Tibial artery (tissue), 4 donors: ENCODE data around the gene COP1.

ENCODE experiments used
- DNase-seq, 2 donors: peaks; one replicate each; pipeline ENCODE4 v3.0.0-alpha.2; 2019
- H3K27ac ChIP-seq, 2 donors: fragments of 200-600 bp; sonication (generic) in 1 of 2; 1 replicate in 1 of 2; 2 replicates in 1 of 2; pipeline ENCODE4 v1.5.1; 2018 to 2019; ENCODE audit warnings: mild to moderate bottlenecking in 1 of 2
- H3K27me3 ChIP-seq, 2 donors: fragments of 200-600 bp; sonication (generic) in 1 of 2; one replicate each; pipeline versions ENCODE4 v1.5.1 to v1.6.0; 2016 to 2019
- H3K36me3 ChIP-seq, 3 donors: fragments of 200-600 bp; sonication (generic) in 2 of 3; one replicate each; pipeline ENCODE4 v1.5.1; 2016 to 2019; ENCODE audit warnings: mild to moderate bottlenecking in 2 of 3
- H3K4me1 ChIP-seq, 4 donors: fragments of 200-600 bp; sonication (generic) in 2 of 4; 1 replicate in 3 of 4; 2 replicates in 1 of 4; pipeline ENCODE4 v1.5.1; 2016 to 2019
- H3K4me3 ChIP-seq, 2 donors: fragments of 200-600 bp; sonication (generic) in 1 of 2; 1 replicate in 1 of 2; 2 replicates in 1 of 2; pipeline ENCODE4 v1.5.1; 2018 to 2019; ENCODE audit warnings: mild to moderate bottlenecking in 2 of 2
- H3K9me3 ChIP-seq, 3 donors: fragments of 200-600 bp; sonication (generic) in 1 of 3; one replicate each; pipeline ENCODE4 v1.5.1; 2016 to 2019
- intact Hi-C: fragments of 100-400 bp; cut with DNase I; formaldehyde crosslinking; loops from one replicate; pipeline ENCODE4 v1.15.0; 2023; ENCODE audit warnings: low total_unique reads
- TF ChIP-seq, protein P1 (sequence below), 2 experiments: fragments of 200-600 bp in 1 of 2; fragments of 450-650 bp in 1 of 2; IDR thresholded peaks; one replicate each; pipeline ENCODE4 v1.5.1; 2017 to 2019; ENCODE audit warnings: antibody characterized with exemption in 2 of 2, mild to moderate bottlenecking in 1 of 2, moderate library complexity in 1 of 2

COP1 gene

DNA sequence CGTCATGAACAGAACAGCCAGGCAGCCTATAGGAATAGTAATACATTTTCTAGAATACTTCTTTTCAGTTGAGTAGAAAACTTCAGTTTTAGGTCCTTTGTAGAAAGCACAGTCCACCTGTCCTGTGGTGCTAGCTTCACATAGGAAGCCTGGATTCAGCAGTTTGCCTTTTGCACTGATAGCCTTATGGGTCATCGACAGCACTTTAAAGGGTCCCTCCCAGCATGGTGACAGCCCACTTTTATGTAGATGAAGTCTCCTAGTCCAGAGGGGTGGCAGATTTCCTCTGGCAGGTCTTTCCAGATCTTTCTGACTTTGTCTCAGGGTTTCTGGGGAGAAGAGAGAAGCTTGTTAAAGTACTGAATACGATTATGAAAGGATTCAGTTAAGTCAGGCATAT, 302.3 kb downstream of the COP1 start:
- peaks cover 0 to under 1% (median 0%) of the 10 kb centered on the region in 3 donors for H3K9me3 ChIP-seq
- intact Hi-C loops: no loop called here
- H3K27me3 ChIP-seq: no peaks in the 10 kb centered on the region
- H3K36me3 ChIP-seq: no peaks in the 10 kb centered on the region
- H3K4me3 ChIP-seq: no peak overlapping the region
- no peak overlapping the region for H3K27ac ChIP-seq
- no peaks in the 10 kb centered on the region for H3K4me1 ChIP-seq
- TF ChIP-seq, protein P1, sequence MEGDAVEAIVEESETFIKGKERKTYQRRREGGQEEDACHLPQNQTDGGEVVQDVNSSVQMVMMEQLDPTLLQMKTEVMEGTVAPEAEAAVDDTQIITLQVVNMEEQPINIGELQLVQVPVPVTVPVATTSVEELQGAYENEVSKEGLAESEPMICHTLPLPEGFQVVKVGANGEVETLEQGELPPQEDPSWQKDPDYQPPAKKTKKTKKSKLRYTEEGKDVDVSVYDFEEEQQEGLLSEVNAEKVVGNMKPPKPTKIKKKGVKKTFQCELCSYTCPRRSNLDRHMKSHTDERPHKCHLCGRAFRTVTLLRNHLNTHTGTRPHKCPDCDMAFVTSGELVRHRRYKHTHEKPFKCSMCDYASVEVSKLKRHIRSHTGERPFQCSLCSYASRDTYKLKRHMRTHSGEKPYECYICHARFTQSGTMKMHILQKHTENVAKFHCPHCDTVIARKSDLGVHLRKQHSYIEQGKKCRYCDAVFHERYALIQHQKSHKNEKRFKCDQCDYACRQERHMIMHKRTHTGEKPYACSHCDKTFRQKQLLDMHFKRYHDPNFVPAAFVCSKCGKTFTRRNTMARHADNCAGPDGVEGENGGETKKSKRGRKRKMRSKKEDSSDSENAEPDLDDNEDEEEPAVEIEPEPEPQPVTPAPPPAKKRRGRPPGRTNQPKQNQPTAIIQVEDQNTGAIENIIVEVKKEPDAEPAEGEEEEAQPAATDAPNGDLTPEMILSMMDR (IDR thresholded peaks at IDR 0.05): no peak
- DNase-seq: no peak

DNA sequence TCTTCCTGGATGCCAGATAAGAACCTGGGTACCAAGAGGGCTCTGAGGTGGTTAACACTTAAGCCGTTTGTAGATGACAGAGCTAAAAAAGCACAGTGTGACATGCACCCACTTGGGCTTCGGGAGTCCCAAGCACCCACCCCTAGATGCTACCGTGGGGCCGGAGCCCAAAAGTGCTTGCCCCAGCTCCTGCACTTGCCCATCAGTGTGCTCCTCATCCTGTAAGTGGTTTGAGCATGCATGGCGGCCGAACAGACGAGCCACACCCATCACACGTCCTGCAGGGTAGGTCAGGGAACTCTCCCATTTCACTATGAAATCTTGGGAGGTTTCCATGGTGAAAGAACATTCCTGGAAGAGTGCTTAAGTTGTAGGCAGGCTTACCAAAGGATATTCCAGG, 304.8 kb downstream of the COP1 start:
- no peak overlapping the region for H3K4me3 ChIP-seq
- TF ChIP-seq, protein P1 (IDR thresholded peaks at IDR 0.05): no peak
- no peaks in the 10 kb centered on the region for H3K9me3 ChIP-seq
- H3K27ac ChIP-seq: no peak overlapping the region
- no peaks in the 10 kb centered on the region for H3K36me3 ChIP-seq
- no peaks in the 10 kb centered on the region for H3K4me1 ChIP-seq
- intact Hi-C loops: no loop called here
- no peaks in the 10 kb centered on the region for H3K27me3 ChIP-seq
- DNase-seq: no peak

DNA sequence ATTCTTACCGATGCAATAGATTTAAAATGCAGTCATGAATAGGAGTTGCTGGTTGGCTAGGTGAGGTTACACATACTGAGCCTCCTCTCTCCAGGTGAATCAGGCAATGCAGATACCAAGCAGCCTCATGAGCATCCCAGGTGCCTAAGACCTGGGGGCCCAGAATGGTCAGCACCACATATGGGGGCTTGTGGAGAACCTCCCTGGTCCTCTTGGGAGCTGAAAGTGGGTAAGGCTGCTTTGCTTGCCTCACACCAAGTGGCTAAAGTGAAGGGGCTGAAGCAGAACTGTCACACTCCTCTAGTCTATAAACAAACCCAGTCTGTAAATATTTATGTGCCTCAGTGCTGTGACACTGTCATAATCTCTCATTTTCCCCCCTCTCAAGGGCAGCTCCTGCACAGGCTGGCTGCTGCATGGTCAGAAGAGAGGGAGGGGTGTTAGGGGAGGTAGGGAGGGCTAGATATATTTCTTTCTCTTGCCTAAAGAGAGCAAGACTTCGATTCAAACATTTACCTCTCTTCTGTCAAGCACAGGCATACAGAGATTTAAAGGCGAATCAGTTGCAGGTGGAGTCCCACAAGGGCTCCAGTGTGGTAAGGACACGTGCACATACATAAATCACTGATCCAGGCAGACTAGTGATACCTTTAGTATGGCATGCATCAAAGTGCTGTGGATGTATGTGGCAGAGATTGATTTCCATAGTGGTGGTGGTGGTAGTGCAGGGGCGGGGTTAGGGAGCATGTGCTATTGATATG, 305.8 kb downstream of the COP1 start:
- Histone ChIP-seq H3K4me1 (no peaks in the 10 kb centered on the region), H3K36me3 (no peaks in the 10 kb centered on the region), H3K27ac (no peak overlapping the region), H3K9me3 (no peaks in the 10 kb centered on the region), H3K27me3 (no peaks in the 10 kb centered on the region), H3K4me3 (no peak overlapping the region)
- TF ChIP-seq, protein P1 (IDR thresholded peaks at IDR 0.05): no peak
- intact Hi-C loops: no loop called here
- no peak for DNase-seq

DNA sequence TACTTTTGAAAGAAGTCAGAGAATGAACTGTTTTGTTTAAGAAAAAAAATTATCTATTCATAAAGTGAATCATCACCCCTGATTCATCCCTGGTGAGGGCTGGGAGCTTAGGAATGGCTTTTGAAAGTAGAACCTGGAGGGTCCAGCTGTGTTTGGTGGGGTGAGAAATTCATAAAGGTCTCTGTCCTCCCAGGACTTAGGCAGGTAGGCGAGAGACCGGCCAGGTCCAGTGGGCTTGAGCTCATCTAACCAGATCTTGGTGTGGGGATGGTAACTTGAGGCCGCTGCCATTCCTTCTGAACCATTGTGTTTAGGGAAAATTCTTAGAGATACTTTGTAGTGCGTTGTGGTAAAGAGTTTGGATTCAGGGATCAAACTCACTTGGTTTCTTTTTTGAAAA, 306.9 kb downstream of the COP1 start:
- H3K4me3 ChIP-seq: no peak overlapping the region
- TF ChIP-seq, protein P1 (IDR thresholded peaks at IDR 0.05): no peak
- H3K9me3 ChIP-seq: no peaks in the 10 kb centered on the region
- DNase-seq: no peak
- intact Hi-C loops: no loop called here
- no peaks in the 10 kb centered on the region for H3K36me3 ChIP-seq
- no peak overlapping the region for H3K27ac ChIP-seq
- no peaks in the 10 kb centered on the region for H3K4me1 ChIP-seq
- no peaks in the 10 kb centered on the region for H3K27me3 ChIP-seq

DNA sequence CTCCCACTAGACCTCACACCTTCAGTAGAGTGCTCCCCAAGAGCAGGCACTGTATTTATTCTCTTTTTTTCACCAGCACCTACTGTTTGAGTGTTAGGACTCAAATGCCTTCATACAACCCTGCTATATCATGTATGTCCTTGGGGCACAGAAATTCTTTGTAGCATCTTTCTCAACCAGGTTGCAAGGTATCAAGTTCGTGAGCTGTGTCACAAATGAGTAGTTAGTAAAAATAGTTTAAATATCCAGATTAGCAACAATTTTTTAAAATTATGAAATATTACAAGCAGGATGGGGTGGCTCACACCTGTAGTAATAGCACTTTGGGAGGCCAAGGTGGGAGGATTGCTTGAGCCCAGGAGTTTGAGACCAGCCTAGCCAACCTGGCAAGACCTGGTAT, 311.1 kb downstream of the COP1 start:
- Histone ChIP-seq H3K4me3 (no peak overlapping the region), H3K27me3 (no peaks in the 10 kb centered on the region), H3K36me3 (no peaks in the 10 kb centered on the region), H3K27ac (no peak overlapping the region), H3K4me1 (no peaks in the 10 kb centered on the region), H3K9me3 (no peaks in the 10 kb centered on the region)
- TF ChIP-seq, protein P1 (IDR thresholded peaks at IDR 0.05): no peak
- intact Hi-C loops: no loop called here
- DNase-seq: no peak
